ENCODE data around the gene CTNND1.
"Not testable (repeated sequence)": the region's sequence is repeated elsewhere in the genome, so short reads cannot be mapped to it uniquely, and the experiment has no call there.

The CTNND1 gene

DNA sequence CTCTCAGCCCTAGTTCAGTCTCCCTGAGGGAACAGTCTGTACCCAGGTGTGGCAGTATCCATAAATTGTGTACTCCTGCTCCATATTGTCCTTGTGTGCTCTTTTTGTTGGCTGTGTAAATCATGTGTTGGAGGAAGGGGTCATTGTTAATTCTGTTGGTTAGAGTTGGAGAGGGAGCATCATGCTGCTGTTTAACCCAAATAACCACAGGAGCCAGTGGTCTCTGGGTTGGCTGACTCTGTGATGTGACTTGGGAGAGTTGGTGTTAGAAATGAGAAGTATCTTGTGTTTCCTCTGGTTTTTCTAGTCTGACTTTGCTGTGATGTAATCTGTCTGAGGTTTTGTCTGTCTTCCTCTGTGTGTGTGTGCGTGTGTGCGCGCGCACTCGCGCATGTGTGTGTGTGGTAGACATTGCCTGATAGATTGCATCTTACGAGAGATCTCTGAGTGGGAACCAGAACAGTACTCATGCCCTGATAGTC lies 30.5 kb downstream of the CTNND1 start:
- DNase-seq (ENCODE audit: low read depth in 2 of 2) = peak; percentile 55 to 73

DNA sequence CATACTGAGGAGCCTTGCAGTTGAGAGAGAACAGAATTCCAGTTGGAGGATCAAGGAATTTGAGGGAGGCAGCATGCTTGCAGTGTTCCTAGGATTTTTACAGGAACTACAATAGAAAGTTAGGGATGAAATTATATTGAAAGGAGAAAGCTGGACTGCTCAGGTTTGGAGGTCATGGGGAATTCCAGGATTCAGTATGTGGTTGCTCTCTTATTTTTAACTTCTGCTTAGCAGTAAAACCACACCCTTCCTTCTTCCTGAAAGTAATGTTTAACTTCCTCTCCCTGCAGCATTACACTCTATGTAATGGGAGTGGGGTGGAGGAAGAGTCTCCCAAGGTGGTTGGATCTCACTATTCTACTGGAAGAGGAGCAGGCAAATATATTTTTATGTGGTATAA lies 31.3 kb downstream of the CTNND1 start:
- no peak for DNase-seq (ENCODE audit: low read depth in 2 of 2)

DNA sequence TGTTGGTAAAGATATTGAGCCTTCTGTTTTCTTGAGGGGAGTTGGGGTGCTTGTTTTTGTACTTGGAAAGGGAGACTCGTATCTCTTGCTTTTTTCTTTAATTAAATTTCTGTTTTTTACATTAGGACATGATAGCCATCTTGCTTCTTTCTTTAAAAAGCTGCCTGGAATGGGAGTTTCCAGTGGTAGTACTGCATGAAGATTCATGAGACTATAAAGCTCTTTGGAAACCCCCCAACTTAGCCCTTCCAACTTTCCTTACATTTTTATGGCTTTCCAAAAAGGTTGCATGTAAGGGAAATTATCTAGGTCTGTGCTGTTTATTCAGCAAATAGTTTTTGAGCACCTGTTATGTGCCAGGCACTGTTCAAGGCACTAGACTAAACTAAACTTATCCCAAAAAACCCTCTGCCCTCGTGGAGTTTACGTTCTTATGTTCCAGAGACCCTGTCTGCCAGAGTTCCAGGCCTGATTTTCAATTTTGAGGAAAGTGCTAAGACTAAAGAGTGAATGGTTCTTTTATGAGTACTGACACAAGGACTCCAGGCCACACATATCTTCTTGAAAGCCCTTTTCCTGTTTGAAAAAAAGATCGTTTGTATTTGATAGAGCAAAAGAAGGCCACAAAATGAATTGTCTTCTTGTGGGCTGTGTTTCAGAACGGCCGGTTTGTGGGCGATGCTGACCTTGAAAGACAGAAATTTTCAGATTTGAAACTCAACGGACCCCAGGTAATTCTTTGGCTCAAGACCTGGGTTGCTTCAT lies 31.9 kb downstream of the CTNND1 start:
- DNase-seq (ENCODE audit: low read depth in 2 of 2) = no peak

DNA sequence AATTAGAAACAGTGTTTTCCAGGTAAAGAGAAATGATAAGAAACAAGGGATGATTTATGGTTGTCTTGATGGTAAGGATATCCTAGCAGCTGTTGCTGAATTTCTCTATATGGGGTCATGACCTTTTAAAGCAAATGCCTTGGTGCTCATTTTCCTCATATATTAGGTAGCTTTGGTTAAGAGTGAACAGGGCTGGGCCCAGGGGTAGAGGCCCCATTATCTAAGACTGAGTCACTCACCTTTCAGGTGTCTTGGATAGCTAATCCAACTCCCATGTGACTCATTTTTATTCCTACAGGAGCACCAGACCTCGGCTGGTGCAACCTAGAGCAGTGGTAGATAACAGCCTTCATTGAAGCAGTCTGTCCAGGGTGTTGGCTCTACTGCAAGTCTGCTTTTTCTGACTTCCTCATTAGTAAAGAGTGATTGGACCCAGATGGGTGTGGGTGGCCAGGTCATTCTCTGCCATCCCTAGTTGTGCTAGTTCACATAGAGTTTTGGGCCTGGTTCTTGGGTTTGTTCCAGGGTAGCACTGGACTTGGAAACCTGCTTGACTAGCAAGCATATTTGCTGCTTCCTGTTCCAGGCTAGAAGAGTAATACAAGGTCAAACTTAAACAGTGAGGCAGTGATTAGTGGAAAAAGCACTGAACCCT lies 37.4 kb downstream of the CTNND1 start:
- no peak for DNase-seq (ENCODE audit: low read depth in 2 of 2)

- no peak for DNase-seq (ENCODE audit: low read depth in 2 of 2)
Observed at GRCh38 chr11:57800444-57801182, 39.0 kb downstream of the CTNND1 start.

GRCh38 chr11:57801183-57801485 lies 39.5 kb downstream of the CTNND1 start:
- DNase-seq (ENCODE audit: low read depth in 2 of 2) = no peak

DNA sequence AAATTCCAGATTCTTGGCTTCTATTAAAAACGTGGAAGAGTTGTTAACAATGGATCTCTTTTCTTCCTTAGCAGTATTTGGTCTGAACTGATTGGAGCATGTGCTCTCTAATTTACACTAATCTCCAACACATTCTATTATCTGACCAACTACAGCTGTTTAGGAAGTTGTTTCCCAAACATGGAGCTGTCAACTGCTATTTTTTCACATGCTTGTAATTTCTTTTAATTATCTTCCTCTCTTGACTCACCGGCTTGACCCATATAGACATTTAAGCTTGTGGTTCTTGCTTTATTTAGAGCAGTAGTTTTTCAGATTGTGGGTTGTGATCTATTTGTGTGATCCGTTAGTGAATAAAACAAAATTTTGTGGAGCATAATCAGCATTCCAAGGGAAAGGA lies 40.8 kb downstream of the CTNND1 start:
- DNase-seq (ENCODE audit: low read depth in 2 of 2) = no peak

- no peak for DNase-seq (ENCODE audit: low read depth in 2 of 2)
Observed at GRCh38 chr11:57804466-57804865, 42.9 kb downstream of the CTNND1 start.

DNA sequence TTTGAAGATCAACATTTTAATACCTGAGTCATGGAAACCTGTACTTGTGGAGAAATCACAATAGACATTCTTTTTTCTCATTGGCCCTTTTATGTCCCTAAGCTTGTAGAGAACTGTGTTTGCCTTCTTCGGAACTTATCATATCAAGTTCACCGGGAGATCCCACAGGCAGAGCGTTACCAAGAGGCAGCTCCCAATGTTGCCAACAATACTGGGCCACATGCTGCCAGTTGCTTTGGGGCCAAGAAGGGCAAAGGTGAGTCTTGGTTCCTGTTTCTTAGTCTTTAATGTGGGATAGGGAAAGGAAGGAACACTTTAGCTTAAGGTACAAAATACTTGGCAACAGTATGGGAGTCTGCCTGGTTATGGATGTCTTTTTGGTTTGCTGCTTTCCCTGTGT lies 44.2 kb downstream of the CTNND1 start:
- DNase-seq (ENCODE audit: low read depth in 2 of 2) = no peak

- DNase-seq (ENCODE audit: low read depth in 2 of 2) = no peak
Observed at GRCh38 chr11:57812634-57813033, 51.0 kb downstream of the CTNND1 start.

DNA sequence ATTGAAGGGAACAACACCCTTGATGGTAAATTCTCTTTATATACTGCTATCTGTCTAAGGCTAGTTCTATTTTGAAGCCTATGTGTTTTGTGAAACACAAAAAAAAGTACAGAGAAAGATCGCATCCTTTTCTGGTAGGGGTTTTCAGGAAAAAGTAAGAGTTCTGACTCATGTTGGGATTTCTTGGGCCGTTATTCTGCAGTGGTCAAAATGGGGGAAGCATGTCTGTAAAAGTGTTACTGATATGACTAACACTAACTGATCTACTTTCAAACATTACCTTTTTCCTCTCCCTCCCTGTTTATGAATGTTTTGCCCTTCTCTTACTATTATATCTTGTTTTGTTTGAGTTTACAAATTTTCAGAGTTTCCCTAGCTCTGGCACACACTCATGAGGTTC lies 53.9 kb downstream of the CTNND1 start:
- no peak for DNase-seq (ENCODE audit: low read depth in 2 of 2)

- no peak for DNase-seq (ENCODE audit: low read depth in 2 of 2)
Observed at GRCh38 chr11:57815877-57816276, 54.3 kb downstream of the CTNND1 start.

DNA sequence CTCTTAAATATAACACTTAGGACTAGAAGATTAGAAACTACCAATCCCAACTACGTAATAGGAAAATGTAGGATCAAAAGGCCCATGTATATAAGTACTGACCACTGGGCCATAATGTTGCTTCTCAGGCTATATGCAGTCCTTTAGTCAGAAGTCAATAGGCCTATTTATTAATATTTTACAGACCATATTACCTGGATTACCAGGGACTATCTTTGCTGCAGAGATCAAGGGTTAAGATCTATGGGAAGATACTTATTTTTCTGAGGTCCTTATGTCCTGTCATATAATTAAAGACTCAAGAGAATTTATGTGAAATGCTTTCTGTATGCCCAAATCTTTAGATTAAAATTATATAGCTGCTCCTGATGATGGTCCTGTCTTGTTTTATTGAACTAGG lies 57.2 kb downstream of the CTNND1 start:
- no peak for DNase-seq (ENCODE audit: low read depth in 2 of 2)

- DNase-seq (ENCODE audit: low read depth in 2 of 2) = no peak
Observed at GRCh38 chr11:57819252-57819979, 57.8 kb downstream of the CTNND1 start.

DNA sequence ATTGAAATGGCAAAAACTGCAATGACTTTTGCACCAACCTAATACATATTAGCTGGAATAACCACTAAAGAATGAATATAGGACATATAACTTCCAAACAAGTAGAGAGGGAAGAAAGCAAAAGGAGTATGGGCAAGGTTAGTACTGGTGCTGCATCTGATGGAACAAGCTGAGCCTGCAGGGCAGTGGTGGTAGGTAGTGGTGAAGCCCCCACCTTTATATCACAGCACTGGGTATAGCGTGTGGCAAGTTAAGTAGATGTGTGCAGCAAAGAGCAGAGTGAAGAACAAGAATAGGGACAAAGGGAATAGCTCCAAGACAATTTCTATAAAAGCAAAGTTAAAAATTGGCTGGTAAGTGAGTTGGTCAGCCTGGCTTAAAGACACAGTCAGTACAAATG lies 62.3 kb downstream of the CTNND1 start:
- no peak for DNase-seq (ENCODE audit: low read depth in 2 of 2)

DNA sequence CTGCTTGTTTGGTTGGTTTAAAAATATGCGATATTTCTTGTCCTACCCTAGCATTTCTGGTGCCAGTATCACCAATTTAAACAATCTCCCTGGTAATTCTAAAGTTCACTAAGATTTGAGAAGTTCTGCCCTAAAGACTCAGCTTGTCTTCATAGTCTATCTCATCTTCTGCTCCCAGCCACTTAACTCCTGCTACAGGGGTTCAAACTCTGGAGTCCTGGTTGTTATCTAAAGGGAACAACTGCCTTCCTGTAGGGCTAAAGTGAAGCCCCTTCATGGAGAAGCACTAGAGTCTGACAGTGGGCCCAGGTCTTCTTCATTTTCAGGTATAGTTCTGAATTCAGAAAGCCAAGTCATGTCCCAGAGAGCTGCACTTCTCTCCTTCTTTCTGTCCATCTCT lies 73.2 kb downstream of the CTNND1 start:
- DNase-seq (ENCODE audit: low read depth in 2 of 2) = no peak

- not testable (repeated sequence) for DNase-seq (ENCODE audit: low read depth in 2 of 2)
Observed at GRCh38 chr11:57838609-57839008, 77.0 kb downstream of the CTNND1 start.

DNA sequence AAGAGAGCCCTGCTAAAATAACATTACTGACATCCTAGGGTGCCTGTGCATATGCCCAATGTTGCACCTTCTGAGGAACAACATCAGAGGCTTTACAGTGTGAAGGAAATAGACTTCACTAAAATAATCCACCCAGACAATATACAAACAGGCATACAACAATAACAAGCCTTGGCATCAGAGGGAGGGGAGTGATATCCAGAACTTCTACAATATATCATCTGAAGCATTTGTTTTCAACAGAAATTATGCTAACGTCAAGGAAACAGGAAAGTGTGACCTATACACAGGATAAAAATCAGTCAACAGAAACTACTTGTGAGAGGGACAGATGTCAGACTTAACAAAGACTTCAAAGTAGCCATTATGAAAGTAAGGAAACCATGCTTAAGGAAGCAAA lies 81.3 kb downstream of the CTNND1 start:
- no peak for DNase-seq (ENCODE audit: low read depth in 2 of 2)

GRCh38 chr11:57867966-57868365 lies 106.4 kb downstream of the CTNND1 start:
- DNase-seq (ENCODE audit: low read depth in 2 of 2) = no peak

DNA sequence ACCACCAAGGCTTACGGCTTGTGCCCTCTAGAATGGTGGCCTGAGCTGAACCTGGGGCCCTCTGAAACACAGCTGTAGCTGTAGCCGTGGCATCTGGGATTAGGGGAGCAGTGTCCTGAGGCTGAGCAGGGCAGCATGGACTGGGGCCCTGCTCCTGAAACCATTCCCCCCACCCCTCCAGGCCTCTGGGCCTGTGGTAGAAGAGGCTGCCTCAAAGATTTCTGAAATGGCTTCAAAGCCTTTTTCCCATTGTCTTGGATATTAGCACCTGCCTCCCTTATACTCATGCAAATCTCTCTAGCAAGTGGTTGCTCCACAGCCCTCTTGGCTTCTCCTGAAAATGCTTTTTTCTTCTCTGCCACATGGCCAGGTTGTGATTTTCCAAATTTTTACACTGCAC lies 106.9 kb downstream of the CTNND1 start:
- DNase-seq (ENCODE audit: low read depth in 2 of 2) = no peak
